Activated gamma-delta T cell (primary cell): ENCODE data around the gene CRYGN.
A peak's percentile ranks its signal among the peaks of the same experiment; 100 is the strongest.

Experiments used
- DNase-seq: peaks from one replicate; lab custom pipeline; 2025; lab: John Stamatoyannopoulos, UW

CRYGN gene

DNA sequence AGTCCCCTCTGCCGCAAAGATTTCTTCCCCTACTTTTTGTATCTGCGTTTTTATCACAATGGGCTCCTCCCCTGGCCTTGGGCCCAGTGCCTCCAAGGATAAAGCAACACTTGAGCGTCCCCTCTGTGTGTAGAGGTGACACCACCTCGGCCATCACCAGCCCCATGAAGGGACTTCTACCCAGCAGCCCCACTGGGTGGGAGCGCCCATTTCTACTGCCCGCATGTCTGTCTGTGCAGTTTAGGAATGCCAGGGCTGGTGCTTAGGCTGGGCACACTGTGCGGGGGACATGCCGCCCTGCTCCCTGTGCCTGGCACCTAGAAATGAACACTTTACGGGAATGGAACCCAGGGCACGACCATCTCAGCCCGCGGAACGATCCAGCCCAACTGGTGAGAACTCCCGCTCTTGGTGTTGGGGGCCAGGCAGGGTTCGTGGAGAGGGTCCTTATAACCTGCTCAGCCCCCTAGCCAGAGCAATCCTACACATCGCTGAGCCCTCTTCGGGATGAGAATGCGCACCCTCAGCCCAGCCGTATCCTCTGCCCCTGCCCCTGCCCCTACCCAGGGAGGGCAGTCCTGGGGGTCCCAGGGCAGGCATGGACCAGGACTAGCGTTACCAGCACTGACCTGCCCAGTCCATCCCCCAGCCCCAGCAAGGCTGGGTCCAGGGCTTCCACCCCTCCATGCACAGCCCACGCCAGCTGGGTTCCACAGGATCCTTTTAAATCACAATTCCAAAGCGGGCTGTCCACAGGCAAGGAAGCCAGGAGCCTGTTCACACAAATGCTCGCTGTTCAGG lies 12.8 kb downstream of the CRYGN start:
- no peak for DNase-seq

DNA sequence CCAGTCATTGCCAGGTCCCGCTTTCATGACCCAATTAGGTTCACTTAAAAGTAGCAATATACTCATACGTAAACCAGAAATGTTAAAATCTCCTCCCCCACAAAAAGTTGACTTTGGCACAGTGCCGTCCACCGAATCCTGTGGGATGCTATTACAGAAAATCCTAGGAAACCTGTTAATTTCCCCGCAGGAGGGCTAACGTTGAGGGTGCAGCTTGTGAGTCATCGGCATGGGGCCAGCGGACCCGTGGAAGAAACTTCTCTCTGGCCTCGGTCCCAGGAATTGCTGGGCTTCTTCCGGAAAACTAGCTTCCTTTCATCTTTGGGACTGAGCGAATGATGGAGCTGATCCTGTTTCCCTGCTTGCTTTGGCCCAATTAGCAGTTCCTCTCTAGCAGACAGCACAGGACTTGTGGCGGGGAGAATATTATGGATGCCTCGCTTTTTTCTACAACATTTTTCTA lies 13.5 kb downstream of the CRYGN start:
- DNase-seq, result no peak

DNA sequence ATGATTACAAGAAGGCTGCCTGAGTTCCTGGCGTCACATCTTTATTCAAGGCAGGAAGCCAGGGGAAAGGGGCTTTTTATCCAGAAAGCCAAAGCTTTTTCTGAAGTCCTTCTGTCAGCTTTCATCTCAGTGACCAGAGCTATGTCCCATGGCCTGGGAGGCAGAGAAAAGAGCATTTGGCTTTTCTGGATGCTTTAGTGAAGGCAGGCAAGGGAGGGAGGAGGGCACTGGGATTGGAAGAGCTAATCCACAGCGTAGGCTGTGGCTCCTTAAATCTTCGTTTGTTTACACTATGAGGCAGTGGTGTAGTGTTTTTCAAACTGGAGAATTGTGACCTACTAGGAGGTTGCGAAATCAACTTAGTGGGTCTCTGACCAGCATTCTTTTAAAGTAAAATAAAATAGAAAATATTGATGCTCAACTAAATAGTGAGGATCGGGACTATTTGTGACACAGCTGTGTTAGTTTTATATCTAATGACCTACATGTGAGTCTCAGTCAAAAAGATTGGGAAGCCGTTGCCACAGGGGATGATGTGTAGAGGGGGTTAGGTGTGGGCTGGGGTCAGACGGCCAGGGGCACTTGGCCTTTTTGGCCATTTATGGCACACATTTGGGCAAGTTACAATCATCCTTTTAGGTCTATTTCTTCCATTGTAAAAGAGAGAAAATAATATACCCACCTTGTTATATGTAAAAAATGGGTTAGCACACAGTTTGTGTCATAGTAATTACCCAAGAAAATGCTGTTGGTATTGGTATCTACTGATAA lies 14.1 kb downstream of the CRYGN start:
- DNase-seq, result no peak

DNA sequence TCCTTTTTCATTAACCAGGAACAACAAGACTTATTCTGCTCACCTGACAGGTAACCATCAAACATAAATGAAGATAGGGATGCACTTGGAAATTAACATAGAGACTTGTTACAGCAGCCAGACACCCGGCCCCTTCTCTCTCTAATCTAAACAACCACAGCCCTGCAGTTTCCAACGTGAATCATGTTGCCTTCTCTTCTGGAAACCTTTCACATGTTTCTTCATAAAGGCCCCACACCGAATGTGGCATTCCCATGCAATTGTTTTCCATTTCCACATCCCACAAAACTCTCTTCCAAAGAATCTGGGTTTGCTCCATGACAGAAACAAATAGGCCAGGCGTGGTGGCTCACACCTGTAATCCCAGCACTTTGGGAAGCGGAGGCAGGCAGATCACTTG lies 15.1 kb downstream of the CRYGN start:
- no peak for DNase-seq

DNA sequence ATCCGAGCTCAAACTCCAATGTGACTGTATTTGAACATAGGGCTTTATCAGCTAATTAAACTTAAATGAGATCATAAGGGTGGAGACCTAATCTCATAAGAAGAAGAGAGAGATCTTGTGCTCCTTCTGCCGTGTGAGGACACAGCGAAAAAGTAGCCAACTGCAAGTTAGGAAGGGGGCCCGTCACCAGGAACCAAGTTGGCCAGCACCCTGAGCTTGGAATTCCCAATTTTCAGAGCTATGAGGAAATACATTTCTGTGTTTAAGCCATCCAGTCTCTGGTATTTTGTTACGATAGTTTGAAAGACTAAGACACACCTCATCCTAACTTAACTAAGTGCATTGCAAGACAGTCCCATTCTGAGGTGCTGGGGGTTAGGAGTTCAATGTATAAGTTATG lies 16.0 kb downstream of the CRYGN start:
- no peak for DNase-seq

DNA sequence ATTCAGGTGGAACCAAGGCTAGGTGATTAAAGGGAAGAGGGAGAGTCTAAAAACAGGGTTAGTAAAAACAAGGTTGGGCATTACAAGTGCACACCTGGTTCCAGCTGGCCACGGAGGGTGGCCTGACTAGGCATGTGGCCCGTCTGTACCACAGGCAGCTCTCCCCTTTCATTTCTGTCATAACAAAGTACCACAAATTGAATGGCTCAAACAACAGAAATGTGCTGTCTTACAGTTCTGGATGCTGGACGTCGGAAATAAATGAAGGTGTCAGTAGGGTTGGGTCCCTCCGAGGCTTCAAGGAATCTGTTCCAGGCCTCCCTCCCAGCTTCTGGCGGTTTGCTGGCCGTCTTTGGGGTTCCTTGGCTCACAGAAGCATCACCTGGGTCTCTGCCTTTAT lies 16.7 kb downstream of the CRYGN start:
- DNase-seq, result no peak

DNA sequence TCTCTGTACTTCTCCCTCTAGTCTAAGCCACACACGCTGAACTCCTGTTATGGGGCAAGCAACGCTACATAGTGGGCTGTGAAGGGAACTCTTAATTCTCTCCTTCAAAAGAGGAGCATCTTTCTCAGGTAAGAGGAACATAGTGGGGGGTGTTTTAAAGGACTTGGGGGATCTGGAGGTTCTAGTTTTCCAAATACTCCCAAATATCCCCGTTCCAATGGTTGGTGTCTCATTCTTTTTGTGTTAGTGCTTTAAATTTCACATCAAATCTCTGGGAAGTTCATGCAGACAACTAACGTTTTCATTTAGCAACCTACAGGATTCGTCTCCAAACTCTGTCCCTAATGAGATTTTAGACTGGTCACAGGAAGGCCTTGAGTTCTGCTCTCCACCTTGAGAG lies 17.7 kb downstream of the CRYGN start:
- no peak for DNase-seq

DNA sequence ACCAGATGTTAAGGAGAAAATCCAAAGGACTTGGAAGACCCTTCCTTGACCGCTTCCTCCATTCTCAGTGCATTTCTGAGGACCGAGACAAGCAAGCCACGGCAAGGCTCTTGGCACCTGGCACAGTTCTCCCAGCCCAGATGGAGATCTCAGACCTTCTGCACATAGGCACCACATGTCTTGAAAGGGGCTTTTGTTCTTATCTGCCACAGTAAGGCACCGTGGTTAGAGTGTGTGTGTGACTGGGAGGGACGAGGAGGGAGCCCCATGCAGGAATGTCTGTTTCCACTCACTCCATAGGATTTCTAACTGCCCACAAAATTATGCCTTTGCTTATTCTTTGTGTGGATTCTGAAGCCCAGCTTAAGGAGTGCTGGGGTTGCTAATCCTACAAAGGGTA lies 19.8 kb downstream of the CRYGN start:
- DNase-seq, result no peak

DNA sequence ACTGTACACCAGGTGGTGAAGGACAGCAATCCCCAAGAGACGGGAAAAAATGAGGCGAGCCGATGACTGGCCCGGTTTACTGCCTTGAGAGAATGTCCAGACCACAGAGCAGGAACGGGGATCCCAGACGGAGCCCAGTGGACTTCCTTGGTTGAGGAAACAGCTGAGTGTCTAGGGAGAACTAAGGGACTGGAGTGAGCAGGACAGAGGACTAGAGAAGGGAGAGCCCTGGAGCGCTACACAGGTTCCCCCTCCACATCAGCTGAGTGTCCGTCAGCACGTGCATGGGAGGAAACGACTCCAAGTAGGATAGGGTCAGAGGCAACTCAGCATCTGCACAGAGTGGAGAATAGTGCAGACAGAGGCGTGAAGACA lies 23.0 kb downstream of the CRYGN start:
- DNase-seq, result no peak

DNA sequence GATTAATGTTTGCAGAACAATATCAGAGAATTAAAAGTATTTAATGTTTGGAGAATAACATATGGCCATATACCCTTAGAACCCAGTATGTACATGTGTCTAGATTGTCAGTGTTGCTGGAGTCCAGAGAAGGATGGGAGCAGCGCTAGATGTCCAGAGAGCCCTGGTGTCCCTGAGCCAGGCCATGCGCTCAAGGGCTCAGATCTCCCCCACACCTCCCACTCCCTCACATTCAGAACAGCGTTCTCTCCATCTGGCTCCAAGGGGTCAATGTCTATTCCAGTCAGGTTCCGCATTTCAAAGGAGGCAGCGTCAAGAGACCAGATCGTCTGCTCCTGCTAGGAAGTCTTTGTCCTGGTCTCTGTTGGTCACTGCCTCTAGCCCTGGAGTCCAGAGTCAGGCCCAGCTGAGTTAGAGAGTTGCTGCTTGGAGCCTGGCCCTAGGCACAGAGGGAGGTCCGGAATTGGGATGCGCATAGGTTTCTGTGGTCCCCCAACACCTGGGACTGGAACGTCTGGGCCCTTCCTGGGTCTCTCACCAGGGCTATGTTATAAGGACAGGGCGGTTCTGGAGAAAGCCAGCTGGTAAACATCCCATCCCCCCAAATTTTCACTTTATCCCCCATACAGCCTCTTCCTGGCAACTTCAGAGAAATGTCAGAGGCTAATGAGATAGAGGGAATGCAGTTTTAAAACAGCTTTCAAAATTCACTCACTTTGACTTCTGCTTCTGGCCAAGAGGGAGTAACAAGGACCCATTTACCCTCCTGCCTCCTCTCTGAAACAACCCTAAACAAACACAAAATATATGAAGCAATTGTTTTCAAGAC lies 23.6 kb downstream of the CRYGN start:
- DNase-seq, result no peak

DNA sequence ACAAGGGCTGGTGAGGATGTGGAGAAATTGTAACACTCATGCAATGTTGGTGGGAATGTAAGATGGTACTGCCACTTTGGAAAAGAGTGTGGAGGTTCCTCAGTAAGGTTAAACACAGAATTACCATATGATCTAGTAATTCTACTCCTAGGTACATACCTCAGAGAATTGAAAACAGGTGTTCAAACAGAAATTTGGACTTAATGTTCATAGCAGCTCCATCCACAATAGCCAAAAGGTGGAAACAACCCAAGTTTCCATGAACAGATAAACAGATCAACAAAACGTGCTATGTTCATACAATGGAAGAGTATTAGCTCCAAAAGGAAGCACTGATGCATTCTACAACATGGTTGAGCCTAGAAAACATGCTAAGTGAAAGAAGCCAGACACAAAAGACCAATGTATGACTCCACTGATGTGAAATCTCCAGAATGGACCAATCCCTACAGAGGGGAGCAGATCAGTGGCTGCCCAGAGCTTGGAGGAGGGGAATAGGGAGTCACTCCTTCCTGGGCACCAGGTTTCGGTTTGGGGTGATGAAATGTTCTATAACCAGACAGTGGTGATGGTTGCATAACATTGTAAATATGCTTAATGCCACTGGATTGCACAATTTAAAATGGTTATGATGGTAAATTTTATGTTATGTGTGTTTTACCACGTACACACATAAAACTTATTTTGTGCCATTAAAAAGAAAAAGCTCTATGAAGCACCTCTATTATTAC lies 24.4 kb downstream of the CRYGN start:
- DNase-seq, result no peak

DNA sequence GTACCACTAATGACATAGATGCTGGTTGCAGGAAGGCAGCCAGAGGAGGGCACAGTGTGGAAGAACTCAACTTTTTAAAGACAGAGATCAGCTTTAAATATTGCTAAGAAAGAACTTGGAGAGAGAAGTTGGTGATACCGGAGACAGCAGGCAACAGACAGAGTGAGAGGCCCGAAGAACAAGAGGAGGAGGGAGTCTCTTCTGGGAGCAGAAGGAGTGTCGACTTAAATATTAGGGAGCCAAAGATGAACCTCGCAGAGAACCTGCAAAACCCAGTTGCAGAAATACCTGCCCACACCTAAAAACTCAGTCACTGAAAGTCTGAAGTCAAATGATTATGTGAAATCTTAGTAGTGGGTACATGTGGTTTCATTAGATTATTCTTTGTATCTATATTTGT lies 26.7 kb downstream of the CRYGN start:
- no peak for DNase-seq

DNA sequence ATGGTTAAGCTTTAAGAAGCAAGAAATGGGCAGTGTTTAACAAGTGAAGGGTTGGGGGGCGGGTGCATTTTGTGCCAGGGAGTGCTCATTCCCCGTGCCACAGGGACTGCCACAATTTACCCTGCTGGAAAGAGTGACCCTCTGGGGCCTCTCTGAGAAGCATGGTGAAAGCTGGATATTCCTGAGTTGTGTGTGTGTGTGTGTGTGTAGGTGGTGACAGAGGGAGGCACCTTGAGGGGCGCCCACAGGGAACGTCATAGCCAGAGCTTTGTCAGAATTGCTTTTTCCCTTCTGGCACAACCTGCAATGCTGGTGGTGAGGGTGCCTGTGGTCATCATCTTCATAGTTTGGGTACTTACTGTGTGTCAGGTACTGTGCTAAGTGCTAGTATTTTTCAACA lies 27.6 kb downstream of the CRYGN start:
- DNase-seq, result no peak

DNA sequence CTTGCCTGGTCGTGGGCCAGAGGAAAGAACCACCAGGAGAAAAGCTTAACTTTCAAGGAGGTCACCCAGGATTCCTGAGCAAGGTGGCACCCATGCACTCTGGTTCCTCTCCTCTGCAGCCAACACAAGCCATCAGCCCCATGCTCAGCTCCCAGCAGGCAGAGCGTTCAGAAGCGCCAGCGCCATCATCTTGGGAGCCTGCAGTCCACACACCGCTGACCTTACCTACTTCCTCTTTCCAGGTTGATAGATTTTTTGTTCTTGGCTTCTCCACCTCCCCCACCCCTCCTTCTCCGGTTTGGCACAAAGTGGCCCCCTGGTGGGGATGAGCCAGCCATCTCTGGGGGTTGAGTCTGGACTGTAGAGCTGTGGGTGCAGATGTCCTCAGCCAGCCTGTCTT lies 28.4 kb downstream of the CRYGN start:
- no peak for DNase-seq

DNA sequence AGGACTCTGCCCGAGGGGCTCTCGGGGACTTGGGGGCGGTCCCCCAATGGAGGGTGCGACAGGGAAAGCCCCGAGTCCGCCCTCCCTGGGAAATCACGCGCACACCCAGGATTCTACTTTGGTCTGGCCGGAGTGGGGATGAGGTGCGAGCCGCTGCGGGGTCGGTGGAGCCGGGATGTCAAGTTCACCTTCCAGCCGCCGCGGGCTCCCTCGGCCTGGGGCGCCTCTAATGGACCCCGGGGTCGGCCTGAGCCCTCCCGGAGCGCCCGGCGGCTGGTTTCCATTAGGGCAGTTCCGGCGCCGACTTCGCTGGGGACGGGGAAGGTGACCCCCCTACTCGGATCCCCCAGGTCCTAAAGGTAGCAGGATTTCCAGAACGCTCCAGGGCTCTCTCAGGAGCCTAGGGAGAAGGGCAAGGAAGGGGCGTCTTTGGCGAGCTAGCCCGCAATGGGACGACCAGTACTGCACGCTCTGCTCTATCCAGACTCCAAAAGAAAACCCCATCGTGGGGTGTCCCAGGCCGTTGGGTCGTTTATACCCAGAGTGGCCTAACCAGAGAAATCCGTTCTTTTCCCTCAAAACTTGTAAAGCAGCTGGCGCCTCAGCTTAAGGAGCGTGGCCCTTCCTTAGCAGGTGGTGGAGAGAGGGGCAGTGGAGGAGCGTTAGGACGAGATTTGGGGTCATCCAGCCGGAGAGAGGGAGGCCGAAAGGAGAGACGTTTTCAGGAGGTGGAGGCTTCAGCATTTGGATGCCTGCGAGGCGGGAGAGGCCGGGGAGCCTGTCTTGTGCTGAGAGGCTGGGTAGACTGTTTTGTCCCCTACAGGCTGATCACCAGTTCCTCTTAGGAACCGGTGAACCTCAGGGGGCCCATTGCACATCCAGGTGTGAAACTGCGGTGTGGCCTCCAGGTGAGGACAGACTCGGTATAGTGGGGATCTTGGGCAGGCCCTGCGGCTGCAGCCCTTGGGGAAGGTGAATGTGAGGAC lies 29.2 kb downstream of the CRYGN start:
- DNase-seq, result no peak

DNA sequence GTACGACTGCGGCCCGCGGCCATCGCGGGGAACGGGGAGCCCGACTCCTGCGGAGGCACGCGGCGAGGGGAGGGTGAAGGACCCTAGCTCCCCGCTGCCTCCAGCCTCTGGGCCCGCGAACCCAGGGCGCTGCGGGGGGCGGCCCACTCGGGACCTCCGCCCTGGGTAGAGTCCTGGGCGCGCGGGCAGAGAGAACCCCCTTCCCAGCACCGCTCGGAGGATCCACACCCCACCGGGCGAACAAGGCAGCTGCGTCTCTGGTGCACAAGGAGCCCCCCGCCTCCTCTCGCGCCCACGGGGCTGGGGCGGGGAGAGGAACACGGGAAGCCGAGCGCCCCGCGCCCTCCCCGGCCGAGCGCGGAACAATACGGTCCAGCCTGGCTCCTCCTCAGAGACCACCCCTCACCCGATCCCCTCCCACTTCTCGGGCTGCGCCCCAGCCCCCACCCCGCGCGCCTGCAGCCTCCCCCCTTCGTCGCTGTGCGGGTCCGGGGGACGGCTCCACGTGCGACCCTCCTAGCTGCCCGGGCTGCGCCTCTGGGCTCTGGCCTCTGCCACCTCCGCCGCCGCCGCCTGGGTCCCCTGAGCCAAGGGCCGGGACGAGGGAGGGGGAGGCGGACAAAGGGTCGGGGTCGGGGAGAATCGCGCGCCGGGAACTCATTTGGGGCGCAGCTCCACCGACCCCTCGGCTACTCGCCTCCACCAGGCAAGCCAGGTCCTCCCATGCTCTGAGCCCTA lies 30.1 kb downstream of the CRYGN start, which contains the start of gene WDR86:
Gene WDR86 (minus strand): TSS at position 372 of the 738 bp plus-strand sequence. CDS start 449 bp downstream, outside the sequence.
- no peak for DNase-seq

DNA sequence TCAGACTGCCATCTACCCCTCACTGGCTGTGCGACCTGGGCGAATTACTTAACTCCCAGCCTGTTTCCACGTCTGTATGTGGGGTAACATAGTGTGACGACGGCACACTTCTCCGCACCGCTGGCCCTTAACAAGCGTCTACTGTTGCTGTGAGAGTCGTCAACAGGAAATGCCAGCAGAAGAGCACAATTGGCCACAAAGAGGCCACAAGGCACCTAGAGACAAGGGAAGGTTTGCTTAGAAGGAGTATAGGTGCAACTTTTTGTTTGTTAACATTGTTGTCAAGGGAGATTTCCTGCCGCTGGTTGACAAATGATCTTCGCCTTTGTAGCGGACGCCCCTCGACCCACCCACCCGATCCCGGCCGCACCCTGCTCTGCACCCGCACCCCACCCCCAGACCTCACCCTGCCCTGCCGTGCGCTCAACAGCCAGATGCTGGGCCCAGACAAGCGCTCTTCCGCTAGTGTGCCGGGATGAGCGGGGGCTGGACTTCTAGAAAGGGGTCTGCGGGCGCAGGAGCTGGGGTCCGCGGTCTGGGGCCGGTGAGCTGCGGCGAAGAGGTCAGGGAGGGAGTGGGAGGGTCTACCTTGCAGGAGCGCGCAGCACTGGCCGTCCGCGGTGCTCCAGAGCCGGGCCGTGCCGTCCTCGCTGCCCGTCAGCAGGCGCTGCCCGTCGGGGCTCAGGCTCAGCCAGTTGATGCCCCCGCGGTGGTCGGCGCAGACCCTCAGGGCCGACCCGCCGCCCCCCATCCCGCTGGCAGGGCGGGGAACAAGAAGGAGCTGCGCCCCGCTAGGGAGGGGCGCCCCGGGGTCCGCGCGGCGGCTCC lies 30.9 kb downstream of the CRYGN start:
- DNase-seq, result peak; percentile 67

DNA sequence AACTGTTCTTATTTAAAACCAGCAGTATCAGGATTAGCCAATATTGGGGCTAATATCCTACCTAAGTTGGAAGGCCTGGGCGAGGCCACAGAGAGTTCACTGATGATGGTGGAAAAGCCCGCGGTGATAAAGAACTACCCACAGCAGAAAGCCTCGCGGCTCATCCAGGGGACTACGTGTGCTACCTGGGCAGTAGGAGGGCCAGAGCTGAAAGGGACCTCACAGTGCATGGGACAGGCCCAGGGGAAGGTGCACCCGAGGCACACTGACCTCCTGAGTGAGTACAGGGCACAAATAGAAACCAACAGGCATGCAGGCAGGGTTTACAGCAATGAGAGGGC lies 31.5 kb downstream of the CRYGN start:
- DNase-seq, result no peak
